KOPT-K1 (cell line): ENCODE measurements around the gene CCNB2.
"Not testable (repeated sequence)": the region's sequence is repeated elsewhere in the genome, so short reads cannot be mapped to it uniquely, and the experiment has no call there.

Experiments used
- H3K27ac ChIP-seq: fragments of 200-600 bp; sonication (generic); 2 replicates; pipeline ENCODE4 v1.5.1; 2016; ENCODE audit warnings: antibody characterized with exemption, mild to moderate bottlenecking, low read depth, low read length; ENCODE audit not compliant: poor library complexity, severe bottlenecking
- H3K36me3 ChIP-seq: fragments of 200-600 bp; sonication (generic); 2 replicates; pipeline ENCODE4 v1.5.1; 2017; ENCODE audit warnings: antibody characterized with exemption, mild to moderate bottlenecking, low read length, moderate library complexity; ENCODE audit not compliant: insufficient read depth
- H3K9me3 ChIP-seq: fragments of 200-600 bp; sonication (generic); 2 replicates; pipeline ENCODE4 v1.5.1; 2017; ENCODE audit warnings: antibody characterized with exemption, low read length, mild to moderate bottlenecking; ENCODE audit not compliant: insufficient read depth, poor library complexity, severe bottlenecking

The CCNB2 gene

GRCh38 chr15:59119625-59120024 lies 14.7 kb downstream of the CCNB2 start:
- peaks cover 99% of the 10 kb centered on the region for H3K36me3 ChIP-seq

GRCh38 chr15:59120937-59121336 lies 16.0 kb downstream of the CCNB2 start:
- Histone ChIP-seq H3K36me3 (peaks cover 99% of the 10 kb centered on the region), H3K27ac (no peak overlapping the region), H3K9me3 (no peaks in the 10 kb centered on the region)

More at GRCh38 chr15:59119625-59120024, 14.7 kb downstream of the CCNB2 start:
- Histone ChIP-seq H3K27ac (no peak overlapping the region), H3K9me3 (no peaks in the 10 kb centered on the region)

- Histone ChIP-seq H3K9me3 (peaks cover 19% of the 10 kb centered on the region), H3K36me3 (peaks cover 99% of the 10 kb centered on the region), H3K27ac (no peak overlapping the region)
These were observed 19.3 kb downstream of the CCNB2 start for GRCh38 chr15:59124261-59124660.

GRCh38 chr15:59125683-59126082 lies 20.7 kb downstream of the CCNB2 start:
- peaks cover 99% of the 10 kb centered on the region for H3K36me3 ChIP-seq
- not testable (repeated sequence) for H3K27ac ChIP-seq
- peaks cover 27% of the 10 kb centered on the region for H3K9me3 ChIP-seq

- H3K27ac ChIP-seq = not testable (repeated sequence)
- peaks cover 100% of the 10 kb centered on the region for H3K36me3 ChIP-seq
- peaks cover 27% of the 10 kb centered on the region for H3K9me3 ChIP-seq
These were observed 22.3 kb downstream of the CCNB2 start for GRCh38 chr15:59127255-59127654.

GRCh38 chr15:59131456-59131855 lies 26.5 kb downstream of the CCNB2 start:
- Histone ChIP-seq H3K9me3 (peaks cover 22% of the 10 kb centered on the region), H3K36me3 (peaks cover 100% of the 10 kb centered on the region), H3K27ac (no peak overlapping the region)

- H3K27ac ChIP-seq = no peak overlapping the region
- peaks cover 18% of the 10 kb centered on the region for H3K9me3 ChIP-seq
- peaks cover 100% of the 10 kb centered on the region for H3K36me3 ChIP-seq
These were observed 27.1 kb downstream of the CCNB2 start for GRCh38 chr15:59131969-59132562.

- H3K27ac ChIP-seq = no peak overlapping the region
- peaks cover 10% of the 10 kb centered on the region for H3K9me3 ChIP-seq
- peaks cover 100% of the 10 kb centered on the region for H3K36me3 ChIP-seq
These were observed 29.0 kb downstream of the CCNB2 start for GRCh38 chr15:59133929-59134427.

- Histone ChIP-seq H3K36me3 (peaks cover 91% of the 10 kb centered on the region), H3K27ac (no peak overlapping the region), H3K9me3 (no peaks in the 10 kb centered on the region)
These were observed 32.6 kb downstream of the CCNB2 start for GRCh38 chr15:59137566-59137965.

GRCh38 chr15:59138243-59138642 lies 33.3 kb downstream of the CCNB2 start:
- no peak overlapping the region for H3K27ac ChIP-seq
- no peaks in the 10 kb centered on the region for H3K9me3 ChIP-seq
- peaks cover 91% of the 10 kb centered on the region for H3K36me3 ChIP-seq

- Histone ChIP-seq H3K9me3 (no peaks in the 10 kb centered on the region), H3K27ac (no peak overlapping the region), H3K36me3 (peaks cover 82% of the 10 kb centered on the region)
These were observed 35.7 kb downstream of the CCNB2 start for GRCh38 chr15:59140422-59141226.

GRCh38 chr15:59143281-59143680 lies 38.3 kb downstream of the CCNB2 start:
- H3K9me3 ChIP-seq = no peaks in the 10 kb centered on the region
- H3K36me3 ChIP-seq = peaks cover 56% of the 10 kb centered on the region
- H3K27ac ChIP-seq = no peak overlapping the region

- not testable (repeated sequence) for H3K27ac ChIP-seq, H3K9me3 ChIP-seq
- H3K36me3 ChIP-seq = peaks cover 42% of the 10 kb centered on the region
These were observed 39.6 kb downstream of the CCNB2 start for GRCh38 chr15:59144594-59144993.

- no peaks in the 10 kb centered on the region for H3K9me3 ChIP-seq
- peaks cover 20% of the 10 kb centered on the region for H3K36me3 ChIP-seq
- no peak overlapping the region for H3K27ac ChIP-seq
These were observed 42.7 kb downstream of the CCNB2 start for GRCh38 chr15:59147666-59148065.

GRCh38 chr15:59148153-59148833 lies 43.3 kb downstream of the CCNB2 start:
- H3K36me3 ChIP-seq = peaks cover 14% of the 10 kb centered on the region
- no peaks in the 10 kb centered on the region for H3K9me3 ChIP-seq
- H3K27ac ChIP-seq = no peak overlapping the region
